IPS DF 19.7 (cell line): ENCODE measurements around the gene KCTD17.

ENCODE experiments used
- DNase-seq: peaks from one replicate; pipeline ENCODE4 v3.0.0-alpha.2; 2013; ENCODE audit warnings: low read depth, low spot score

The KCTD17 gene

GRCh38 chr22:37079158-37079557 lies 27.6 kb downstream of the KCTD17 start:
- no peak for DNase-seq

GRCh38 chr22:37079668-37080171 lies 28.2 kb downstream of the KCTD17 start:
- no peak for DNase-seq

- DNase-seq: no peak
Observed at GRCh38 chr22:37080438-37080837, 28.9 kb downstream of the KCTD17 start.

- DNase-seq: no peak
Observed at GRCh38 chr22:37080838-37081237, 29.3 kb downstream of the KCTD17 start.

GRCh38 chr22:37082251-37082873 lies 30.8 kb downstream of the KCTD17 start:
- no peak for DNase-seq

GRCh38 chr22:37083914-37084313 lies 32.4 kb downstream of the KCTD17 start:
- DNase-seq: no peak

GRCh38 chr22:37084385-37084784 lies 32.8 kb downstream of the KCTD17 start:
- no peak for DNase-seq

GRCh38 chr22:37086184-37086583 lies 34.6 kb downstream of the KCTD17 start:
- no peak for DNase-seq

- no peak for DNase-seq
Observed at GRCh38 chr22:37088108-37088605, 36.6 kb downstream of the KCTD17 start.

GRCh38 chr22:37088750-37089408 lies 37.3 kb downstream of the KCTD17 start:
- DNase-seq: no peak

GRCh38 chr22:37089434-37089833 lies 37.9 kb downstream of the KCTD17 start:
- DNase-seq: no peak

GRCh38 chr22:37090920-37091695 lies 39.6 kb downstream of the KCTD17 start:
- no peak for DNase-seq

GRCh38 chr22:37091994-37092393 lies 40.5 kb downstream of the KCTD17 start:
- DNase-seq: no peak

- DNase-seq: no peak
Observed at GRCh38 chr22:37092997-37093396, 41.5 kb downstream of the KCTD17 start.

- no peak for DNase-seq
Observed at GRCh38 chr22:37094239-37094638, 42.7 kb downstream of the KCTD17 start.

- DNase-seq: no peak
Observed at GRCh38 chr22:37095113-37095512, 43.6 kb downstream of the KCTD17 start.

- no peak for DNase-seq
Observed at GRCh38 chr22:37097346-37097745, 45.8 kb downstream of the KCTD17 start.

GRCh38 chr22:37098976-37099591 lies 47.5 kb downstream of the KCTD17 start:
- DNase-seq: no peak

GRCh38 chr22:37100589-37101127 lies 49.1 kb downstream of the KCTD17 start:
- no peak for DNase-seq

GRCh38 chr22:37101311-37102066 lies 49.9 kb downstream of the KCTD17 start:
- no peak for DNase-seq

- no peak for DNase-seq
Observed at GRCh38 chr22:37103151-37103550, 51.6 kb downstream of the KCTD17 start.
